NCI-H524 (cell line): Measurements from ENCODE around the gene VPS52.

ENCODE experiments used
- DNase-seq, 2 experiments: peaks; one replicate each; lab custom pipeline; 2025; lab: John Stamatoyannopoulos, UW

The VPS52 gene

GRCh38 chr6:33211136-33211535 is 60.5 kb downstream of the VPS52 start:
- DNase-seq, result no peak

- DNase-seq, result no peak
These were observed 61.8 kb downstream of the VPS52 start for GRCh38 chr6:33209856-33210255.

DNA sequence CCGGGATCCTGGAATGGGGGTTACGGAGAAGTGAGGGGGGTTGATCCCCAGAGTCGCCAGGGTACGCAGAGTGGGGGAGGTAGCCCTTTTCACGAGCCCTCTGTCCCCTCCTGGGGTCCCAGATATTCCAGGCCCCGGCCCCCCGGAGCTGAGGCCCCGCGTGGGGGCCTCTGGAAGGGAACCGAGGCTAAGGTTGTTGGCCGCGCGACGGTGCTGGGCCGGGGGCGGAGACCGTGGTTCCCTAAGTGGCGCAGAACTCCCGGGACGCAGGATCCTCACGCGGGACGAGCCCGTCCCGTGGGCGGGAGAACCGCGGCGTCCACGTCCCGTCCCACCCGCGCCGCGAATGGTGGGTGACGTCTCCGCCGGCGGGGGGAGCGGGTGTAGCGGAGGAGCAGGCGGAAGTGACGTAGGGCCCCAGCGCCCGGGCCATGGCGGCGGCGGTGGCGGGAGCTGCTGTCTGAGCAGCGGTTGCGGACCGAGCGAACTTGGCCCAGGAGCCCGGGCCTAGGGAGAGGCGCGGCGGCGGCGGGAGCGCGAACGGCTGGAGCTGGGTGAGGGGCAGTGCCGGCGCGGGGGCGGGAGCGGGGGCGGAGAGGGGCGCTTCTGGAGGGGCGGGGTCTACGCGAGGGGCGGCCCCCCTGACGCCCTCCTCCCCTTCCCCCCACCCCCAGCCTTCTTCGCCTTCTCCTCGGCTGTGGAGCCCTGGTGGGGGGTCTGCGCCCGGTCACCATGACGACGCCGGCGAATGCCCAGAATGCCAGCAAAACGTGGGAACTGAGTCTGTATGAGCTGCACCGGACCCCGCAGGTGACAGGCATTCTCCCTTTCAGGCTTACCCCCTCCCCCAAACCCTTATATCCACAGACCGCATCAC is 63.3 kb downstream of the VPS52 start, which contains the start of gene RING1:
RING1 (plus strand) TSS at position 410 of the 877 bp plus-strand sequence; CDS start at position 733, 323 bp downstream.
- DNase-seq, result peak; percentile 60 to 64

GRCh38 chr6:33207552-33208090 is 64.1 kb downstream of the VPS52 start:
- peak in 1 of 2 experiments; percentile 38 for DNase-seq

- DNase-seq, result no peak
These were observed 64.7 kb downstream of the VPS52 start for GRCh38 chr6:33206864-33207551.

DNA sequence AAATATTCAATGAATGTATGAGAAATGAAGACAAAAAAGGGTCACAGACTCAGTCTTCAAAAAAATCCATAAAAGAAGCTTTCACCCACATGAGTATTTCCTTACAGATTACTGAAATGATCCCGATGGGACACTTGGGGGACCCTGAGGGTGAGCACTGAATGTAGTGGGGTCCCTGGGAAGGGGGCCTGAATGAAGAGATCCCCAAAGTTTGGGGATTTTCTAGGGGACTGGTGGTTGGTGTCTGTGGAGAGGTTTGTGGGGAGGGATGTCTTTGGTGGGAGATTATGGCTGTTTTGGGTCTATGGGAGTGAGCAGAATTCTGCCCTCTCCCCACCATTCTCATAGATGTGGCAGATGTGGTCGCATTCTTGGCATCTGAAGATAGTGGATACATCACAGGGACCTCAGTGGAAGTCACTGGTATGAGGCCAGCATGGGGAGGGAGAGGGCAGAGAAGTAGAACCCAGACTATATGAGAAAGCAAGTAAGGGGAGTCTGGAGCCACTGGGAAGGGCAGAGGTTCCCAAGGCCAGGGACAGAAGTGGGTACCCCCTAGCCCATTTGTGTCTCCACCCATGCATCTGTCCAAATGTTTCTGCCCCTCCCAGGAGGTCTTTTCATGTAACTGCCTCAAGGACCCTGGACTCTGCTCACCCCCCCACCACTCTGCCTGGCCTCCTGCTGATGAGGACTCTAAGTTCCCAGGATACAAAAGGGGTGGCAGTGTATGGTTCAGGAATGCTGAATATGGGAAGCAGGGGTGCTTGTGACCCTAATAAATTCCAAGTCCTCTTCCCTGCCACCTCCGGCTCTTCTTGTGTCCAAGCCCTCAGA is 65.4 kb downstream of the VPS52 start:
- no peak for DNase-seq

GRCh38 chr6:33205191-33206026 is 66.3 kb downstream of the VPS52 start:
- peak; percentile 33 to 64 for DNase-seq

- DNase-seq, result peak; percentile 79 to 92
These were observed 67.1 kb downstream of the VPS52 start, which contains the start of gene HSD17B8 for GRCh38 chr6:33204415-33205190. HSD17B8 (plus strand) TSS chr6:33204655; CDS start chr6:33204669, 14 bp downstream.

GRCh38 chr6:33204165-33204414 is 67.6 kb downstream of the VPS52 start:
- DNase-seq, result no peak

DNA sequence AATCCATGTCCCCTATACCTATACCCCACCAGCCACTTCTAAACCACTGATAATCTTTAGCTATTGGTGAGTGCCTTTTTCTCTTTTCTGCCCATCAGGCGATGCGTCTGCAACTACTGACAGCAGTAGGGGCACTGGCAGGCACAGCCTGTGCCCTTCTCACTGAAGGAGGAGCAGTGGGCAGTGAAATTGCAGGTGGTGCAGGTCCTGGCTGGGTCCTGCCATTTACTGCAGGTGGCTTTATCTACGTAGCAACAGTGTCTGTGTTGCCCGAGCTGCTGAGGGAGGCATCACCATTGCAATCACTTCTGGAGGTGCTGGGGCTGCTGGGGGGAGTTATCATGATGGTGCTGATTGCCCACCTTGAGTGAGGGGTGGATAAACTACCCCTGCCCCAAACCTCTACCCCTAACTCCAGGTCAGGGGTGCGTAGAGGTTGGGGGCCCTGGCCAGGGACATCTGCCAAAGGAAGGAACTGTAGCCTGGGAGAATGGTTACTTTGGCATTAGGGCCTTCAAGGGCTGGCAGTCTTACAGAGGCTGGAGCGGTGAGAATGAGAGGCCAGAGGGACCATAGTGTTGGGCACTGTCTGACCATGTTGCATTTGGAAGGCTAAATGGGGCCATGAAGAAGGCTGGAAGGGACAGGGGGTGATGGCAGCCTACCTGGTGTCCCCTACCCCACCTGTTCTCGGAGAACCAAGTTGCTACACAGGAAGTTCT is 68.1 kb downstream of the VPS52 start:
- no peak for DNase-seq

DNA sequence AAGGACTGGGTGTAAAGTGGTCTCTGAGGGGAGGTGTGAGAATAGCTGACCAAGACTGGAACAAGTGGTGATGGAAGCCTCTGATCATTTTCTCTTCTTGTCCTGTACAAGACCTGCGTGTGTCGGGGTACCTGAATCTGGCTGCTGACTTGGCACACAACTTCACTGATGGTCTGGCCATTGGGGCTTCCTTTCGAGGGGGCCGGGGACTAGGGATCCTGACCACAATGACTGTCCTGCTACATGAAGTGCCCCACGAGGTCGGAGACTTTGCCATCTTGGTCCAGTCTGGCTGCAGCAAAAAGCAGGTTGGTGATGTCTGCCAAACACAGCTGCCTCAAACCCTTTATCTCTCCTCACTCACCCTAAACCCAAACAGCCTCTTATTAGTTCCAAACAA is 68.9 kb downstream of the VPS52 start:
- DNase-seq, result no peak

GRCh38 chr6:33201935-33202334 is 69.7 kb downstream of the VPS52 start:
- DNase-seq, result no peak

GRCh38 chr6:33201147-33201545 is 70.5 kb downstream of the VPS52 start:
- DNase-seq, result no peak
